A549 (cell line): ENCODE results near the gene DGUOK.

Source experiments
- CBX2 ChIP-seq: fragments of 200-600 bp; sonication (generic); IDR thresholded peaks from 2 replicates; pipeline ENCODE4 v1.6.1; 2016; ENCODE audit warnings: low read depth, mild to moderate bottlenecking, borderline replicate concordance
- CEBPB ChIP-seq, 2 experiments: fragments of >200 bp in 1 of 2; sonication (Bioruptor Twin) in 1 of 2; formaldehyde crosslinking in 1 of 2; IDR thresholded peaks; 2 replicates each; pipeline ENCODE4 v1.6.1; 2012 to 2016
- CHD2 ChIP-seq: fragments of 150-350 bp; IDR thresholded peaks from 2 replicates; pipeline ENCODE4 v1.6.1; 2014; ENCODE audit warnings: low read length; ENCODE audit not compliant: partially characterized antibody
- CHD4 ChIP-seq: fragments of 200-600 bp; sonication (generic); IDR thresholded peaks from 2 replicates; pipeline ENCODE4 v1.6.1; 2016; ENCODE audit warnings: antibody characterized with exemption, mild to moderate bottlenecking, borderline replicate concordance
- EP300 ChIP-seq, 2 experiments: fragments of >200 bp; sonication (Bioruptor Twin); formaldehyde crosslinking; IDR thresholded peaks; 2 replicates in 1 of 2; 3 replicates in 1 of 2; pipeline ENCODE4 v1.6.1; 2016 to 2017
- POLR2A ChIP-seq: IDR thresholded peaks from 2 replicates; pipeline ENCODE4 v1.6.1; 2012; ENCODE audit warnings: mild to moderate bottlenecking, low read length
- REST ChIP-seq: fragments of 200-600 bp; sonication (generic); IDR thresholded peaks from 2 replicates; pipeline ENCODE4 v1.6.1; 2016; ENCODE audit warnings: antibody characterized with exemption, mild to moderate bottlenecking, moderate library complexity

DNA sequence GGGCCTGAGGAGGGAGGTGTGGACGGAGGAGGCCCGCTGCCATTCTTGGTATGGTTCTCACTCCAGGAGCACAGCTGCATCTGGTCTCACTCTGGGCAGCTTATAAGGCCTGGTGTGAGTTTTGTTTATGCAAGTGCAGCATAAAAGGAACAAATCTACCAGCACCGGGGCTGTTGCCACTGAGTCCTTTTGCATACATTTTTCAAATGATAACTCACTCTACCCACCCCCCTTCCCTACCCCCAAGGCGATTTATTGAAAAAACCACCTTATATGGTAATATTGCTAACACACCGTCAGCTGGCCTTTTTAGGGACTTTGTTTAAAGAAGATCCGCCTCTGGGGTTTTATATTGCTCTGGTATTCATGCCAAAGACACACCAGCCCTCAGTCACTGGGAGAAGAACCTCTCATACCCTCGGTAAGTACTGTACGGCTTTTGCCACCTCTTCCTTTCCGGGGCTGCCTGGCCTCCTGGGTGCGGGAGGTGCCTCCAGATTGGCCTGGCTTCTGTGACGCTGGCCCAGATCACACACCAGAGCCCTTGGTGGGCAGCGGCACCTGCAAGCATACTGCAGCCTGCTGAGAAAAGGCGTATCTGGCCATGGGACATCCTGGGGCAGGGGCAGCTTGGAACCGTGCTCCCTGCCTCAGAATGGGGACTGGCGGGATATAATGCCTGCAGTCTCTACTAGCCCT, 33.9 kb upstream of the DGUOK start, which contains the start of gene ACTG2:
- TF ChIP-seq REST (no peak), POLR2A (no peak), EP300 (IDR thresholded peaks at IDR 0.05) (no peak), CEBPB (IDR thresholded peaks at IDR 0.05) (no peak), CHD4 (no peak), CHD2 (no peak), CBX2 (no peak)
